HCT116 (cell line): ENCODE data around the gene SPG7. TPM values are rescaled to one million over a fixed set of nuclear protein-coding genes. Genes with fewer than 3 reads are reported as not detected.

Experiments used
- ATAC-seq: fragments of 200-7000 bp; cut with Tn5 transposase; 2 replicates; pipeline ENCODE4 v1.9.1; 2020; ENCODE audit warnings: mild to moderate bottlenecking, moderate library complexity
- BruUV-seq: library from RNA; stranded (reverse); fragments of 400-500 nt; replicated peaks from 2 replicates; lab custom pipeline; 2021; lab: Mats Ljungman, UMichigan
- CTCF ChIA-PET: fragments of 300-600 bp; sonication (Branson Sonifier 250); formaldehyde crosslinking; loops from one replicate; lab custom pipeline; 2021; ENCODE audit warnings: antibody characterized with exemption; lab: Charles Lee
- POLR2A ChIA-PET: fragments of 300-600, 350-600 bp; sonication (Branson Sonifier 250); formaldehyde crosslinking; loops from one replicate; lab custom pipeline; 2021; ENCODE audit warnings: antibody characterized with exemption; lab: Charles Lee
- RAD21 ChIA-PET, 2 experiments: fragments of 300-600 bp; sonication (Branson Sonifier 250); formaldehyde crosslinking; loops; one replicate each; lab custom pipeline; 2023; ENCODE audit warnings: low total read pairs in 2 of 2; ENCODE audit not compliant: uncharacterized antibody in 2 of 2, unreplicated experiment in 2 of 2, low non-redundant PET in 1 of 2; lab: Charles Lee
- DNase-seq: peaks from one replicate; pipeline ENCODE4 v3.0.0-alpha.2; 2010; ENCODE audit warnings: low read depth, low spot score
- H2AFZ ChIP-seq: fragments of 200-600 bp; shearing (Covaris generic), sonication (generic); 2 replicates; pipeline ENCODE4 v1.6.1; 2017; ENCODE audit warnings: low read depth, mixed run types, mixed read lengths, antibody characterized with exemption, low read length; ENCODE audit not compliant: poor library complexity, severe bottlenecking
- H3K27ac ChIP-seq: 2 replicates; pipeline ENCODE4 v1.5.1; 2012; ENCODE audit warnings: low read depth, low read length
- H3K27me3 ChIP-seq: fragments of 200-600 bp; sonication (generic); 2 replicates; pipeline ENCODE4 v1.6.1; 2016; ENCODE audit warnings: mixed run types, low read length, mixed read lengths; ENCODE audit not compliant: insufficient read depth
- H3K36me3 ChIP-seq, 2 experiments: fragments of 200-500 bp in 1 of 2; fragments of 200-600 bp in 1 of 2; sonication (Bioruptor generic) in 1 of 2; sonication (generic) in 1 of 2; 2 replicates each; pipeline versions ENCODE4 v1.5.1 to v1.6.1; 2014 to 2016; ENCODE audit warnings: low read length in 2 of 2, inconsistent platforms in 1 of 2, mixed read lengths in 1 of 2, mixed run types in 1 of 2; ENCODE audit not compliant: insufficient read depth in 2 of 2, control insufficient read depth in 1 of 2
- H3K4me1 ChIP-seq, 2 experiments: fragments of 200-600 bp in 1 of 2; sonication (generic) in 1 of 2; 2 replicates each; pipeline versions ENCODE4 v1.5.1 to v1.6.1; 2012 to 2017; ENCODE audit warnings: low read length in 2 of 2, inconsistent platforms in 1 of 2, mild to moderate bottlenecking in 1 of 2, mixed read lengths in 1 of 2, mixed run types in 1 of 2, moderate library complexity in 1 of 2; ENCODE audit not compliant: insufficient read depth in 2 of 2, control insufficient read depth in 1 of 2
- H3K4me2 ChIP-seq: fragments of 200-600 bp; sonication (generic); 2 replicates; pipeline ENCODE4 v1.6.1; 2017; ENCODE audit warnings: mixed run types, low read length, mixed read lengths
- H3K4me3 ChIP-seq, 2 experiments: fragments of 200-600 bp in 1 of 2; sonication (generic) in 1 of 2; replicated peaks in 1 of 2; 2 replicates each; pipeline ENCODE4 v1.5.1; 2011 to 2016; ENCODE audit warnings: low read length in 2 of 2, control low read depth in 1 of 2, low read depth in 1 of 2, mild to moderate bottlenecking in 1 of 2, mixed read lengths in 1 of 2, mixed run types in 1 of 2
- H3K79me2 ChIP-seq: fragments of 200-600 bp; sonication (generic); 2 replicates; pipeline ENCODE4 v1.6.1; 2017; ENCODE audit warnings: mild to moderate bottlenecking, mixed run types, low read length, moderate library complexity, mixed read lengths; ENCODE audit not compliant: insufficient read depth
- H3K9ac ChIP-seq: fragments of 200-600 bp; sonication (generic); 2 replicates; pipeline ENCODE4 v1.6.1; 2016; ENCODE audit warnings: low read length, mixed read lengths
- H3K9me2 ChIP-seq: fragments of 200-600 bp; sonication (generic), shearing (Covaris generic); 2 replicates; pipeline ENCODE4 v1.6.1; 2017; ENCODE audit warnings: mixed run types, mild to moderate bottlenecking, moderate library complexity; ENCODE audit not compliant: insufficient read depth
- H3K9me3 ChIP-seq, 2 experiments: fragments of 200-500 bp in 1 of 2; fragments of 200-600 bp in 1 of 2; sonication (Bioruptor generic) in 1 of 2; sonication (generic) in 1 of 2; 2 replicates each; pipeline ENCODE4 v1.6.1; 2014 to 2017; ENCODE audit warnings: low read length in 2 of 2, mixed read lengths in 2 of 2, inconsistent platforms in 1 of 2, low read depth in 1 of 2, mild to moderate bottlenecking in 1 of 2, mixed run types in 1 of 2, moderate library complexity in 1 of 2; ENCODE audit not compliant: control insufficient read depth in 1 of 2, insufficient read depth in 1 of 2
- H4K20me1 ChIP-seq: fragments of 200-600 bp; sonication (generic), shearing (Covaris generic); 2 replicates; pipeline ENCODE4 v1.6.1; 2017; ENCODE audit warnings: mixed run types, mild to moderate bottlenecking, moderate library complexity; ENCODE audit not compliant: insufficient read depth
- CTCF ChIP-seq, 3 experiments: fragments of 200-600 bp in 1 of 3; sonication (generic) in 1 of 3; IDR thresholded peaks in 2 of 3; conservative IDR thresholded peaks in 1 of 3; 2 replicates each; pipeline ENCODE4 v1.5.1; 2012 to 2017; ENCODE audit warnings: low read depth in 2 of 3, low read length in 2 of 3, antibody characterized with exemption in 1 of 3, borderline replicate concordance in 1 of 3, control low read depth in 1 of 3, mild to moderate bottlenecking in 1 of 3, mixed read lengths in 1 of 3, mixed run types in 1 of 3, moderate library complexity in 1 of 3; ENCODE audit not compliant: insufficient read depth in 1 of 3
- EGR1 ChIP-seq: IDR thresholded peaks from 2 replicates; pipeline ENCODE4 v1.6.1; 2012; ENCODE audit warnings: low read depth
- ELF1 ChIP-seq: IDR thresholded peaks from 2 replicates; pipeline ENCODE4 v1.6.1; 2012; ENCODE audit warnings: low read depth, borderline replicate concordance
- EZH2 ChIP-seq: fragments of 200-600 bp; sonication (generic); IDR thresholded peaks from 2 replicates; pipeline ENCODE4 v1.6.1; 2017; ENCODE audit warnings: antibody characterized with exemption, mixed run types
- FOSL1 ChIP-seq: IDR thresholded peaks from 2 replicates; pipeline ENCODE4 v1.6.1; 2012; ENCODE audit warnings: low read depth
- POLR2A ChIP-seq: IDR thresholded peaks from 2 replicates; pipeline ENCODE4 v1.7.0; 2011; ENCODE audit warnings: borderline replicate concordance; ENCODE audit not compliant: insufficient read depth, insufficient read length; ENCODE audit errors: extremely low read depth
- POLR2AphosphoS5 ChIP-seq: IDR thresholded peaks from 2 replicates; pipeline ENCODE4 v1.6.1; 2011; ENCODE audit warnings: mild to moderate bottlenecking, low read depth, low read length, moderate library complexity
- RAD21 ChIP-seq: IDR thresholded peaks from 2 replicates; pipeline ENCODE4 v1.6.1; 2012; ENCODE audit warnings: low read depth, mild to moderate bottlenecking
- SRF ChIP-seq: IDR thresholded peaks from 2 replicates; pipeline ENCODE4 v1.6.1; 2012; ENCODE audit warnings: low read depth
- ZBTB33 ChIP-seq: IDR thresholded peaks from 2 replicates; pipeline ENCODE4 v1.6.1; 2011; ENCODE audit warnings: mild to moderate bottlenecking, low read length, moderate library complexity; ENCODE audit not compliant: insufficient replicate concordance; ENCODE audit errors: extremely low read depth
- ZFX ChIP-seq: fragments of 450-650 bp; IDR thresholded peaks from 2 replicates; pipeline ENCODE4 v1.6.1; 2017
- ZNF274 ChIP-seq: fragments of 200-500 bp; sonication (Bioruptor generic); IDR thresholded peaks from 2 replicates; pipeline ENCODE4 v1.6.1; 2014; ENCODE audit warnings: mild to moderate bottlenecking, low read depth, low read length, inconsistent platforms
- intact Hi-C: fragments of 100-400 bp; cut with micrococcal nuclease; formaldehyde crosslinking; loops from 2 replicates; pipeline ENCODE4 v1.10.0; 2022
- total RNA-seq: library from RNA; stranded (reverse); gene quantifications from one replicate; pipeline ENCODE4 v1.2.1, GENCODE V29; 2021; ENCODE audit not compliant: unreplicated experiment

Gene SPG7
- total RNA-seq, 1 experiment from 2014 or later = 116 TPM

GRCh38 chr16:89576153-89577054 is 68.2 kb downstream of the SPG7 start:
- ChIA-PET POLR2A (interaction anchor here (1.2 kb wide), 1 partner anchor 11 kb away, joined by 3 read pairs; no protein-coding TSS in a partner anchor), CTCF (interaction anchor here (1.5 to 2.2 kb wide), 2 partner anchors 11 to 12 kb away, joined by 5 to 8 read pairs; no protein-coding TSS in a partner anchor), RAD21 (interaction anchor here in 1 of 2 experiments (1.3 kb wide), 1 partner anchor 65 kb away, joined by 3 read pairs; no protein-coding TSS in a partner anchor)
- Histone ChIP-seq H3K9me2 (no peaks in the 10 kb centered on the region), H3K4me3 (peak overlapping the region; percentile 71 to 97), H4K20me1 (no peaks in the 10 kb centered on the region), H3K36me3 (peaks cover 15 to 36% of the 10 kb centered on the region in 2 experiments; a peak in 3 of 4 replicates), H3K9ac (peak overlapping the region; percentile 99), H3K27me3 (no peaks in the 10 kb centered on the region), H3K4me1 (peaks cover 19 to 41% of the 10 kb centered on the region in 2 experiments), H3K79me2 (peaks cover 37% of the 10 kb centered on the region), H3K27ac (peak overlapping the region; percentile 99), H3K4me2 (peak overlapping the region; percentile 98), H3K9me3 (peaks cover 0 to 4% of the 10 kb centered on the region in 2 experiments; a peak in 1 of 4 replicates), H2AFZ (no peak overlapping the region)
- no TSS peak for BruUV-seq
- intact Hi-C loops = no loop called here
- DNase-seq = no peak
- ATAC-seq = no peak
- TF ChIP-seq POLR2AphosphoS5 = peak; percentile 8; the same call in 1 of the 2 replicates
- TF ChIP-seq ZFX = peak; percentile 37; the same call in 1 of the 2 replicates
- TF ChIP-seq FOSL1 = no peak

- ChIA-PET CTCF (interaction anchor here (2.2 kb wide), 1 partner anchor 12 kb away, joined by 8 read pairs; no protein-coding TSS in a partner anchor), RAD21 (no interaction called here), POLR2A (no interaction called here)
- peak overlapping the region; percentile 98 for H3K4me2 ChIP-seq
- H3K27ac ChIP-seq = peak overlapping the region; percentile 99
- H3K9ac ChIP-seq = peak overlapping the region; percentile 99; the same call in 1 of the 2 replicates
- H4K20me1 ChIP-seq = no peaks in the 10 kb centered on the region; the same call in 1 of the 2 replicates
- H3K79me2 ChIP-seq = peaks cover 45% of the 10 kb centered on the region
- peaks cover 0 to 4% of the 10 kb centered on the region in 2 experiments; a peak in 1 of 4 replicates for H3K9me3 ChIP-seq
- peak overlapping the region; percentile 71 to 97 for H3K4me3 ChIP-seq
- TSS peak; percentile 41 for BruUV-seq
- intact Hi-C loops = no loop called here
- no peaks in the 10 kb centered on the region for H3K9me2 ChIP-seq
- DNase-seq (no peak), ATAC-seq (no peak)
- H3K4me1 ChIP-seq = peaks cover 24 to 49% of the 10 kb centered on the region in 2 experiments
- H3K27me3 ChIP-seq = no peaks in the 10 kb centered on the region
- peaks cover 18 to 43% of the 10 kb centered on the region in 2 experiments; a peak in 3 of 4 replicates for H3K36me3 ChIP-seq
- H2AFZ ChIP-seq = no peak overlapping the region
- TF ChIP-seq EGR1 (no peak), ELF1 (no peak), CTCF (IDR thresholded peaks at IDR 0.05 in 2 of 3, conservative IDR thresholded peaks at IDR 0.05 in 1 of 3; ENCODE audit: borderline replicate concordance in 1 of 3, insufficient read depth in 1 of 3, low read depth in 2 of 3, low read length in 2 of 3) (no peak), ZFX (no peak), POLR2A (no peak), ZNF274 (no peak), RAD21 (no peak), ZBTB33 (no peak), SRF (no peak), EZH2 (no peak)
These were observed 69.0 kb downstream of the SPG7 start for GRCh38 chr16:89577055-89577759.
